ENCODE data around the gene PLXNA2.

The PLXNA2 gene

GRCh38 chr1:208129487-208129886 lies 114.7 kb downstream of the PLXNA2 start:
- Histone ChIP-seq H3K4me1 (ENCODE audit: control insufficient read depth, insufficient read depth, low read length) (peaks cover 5% of the 10 kb centered on the region), H3K4me2 (ENCODE audit: low read length) (no peak overlapping the region), H3K27me3 (ENCODE audit: control insufficient read depth, insufficient read depth, low read length) (no peaks in the 10 kb centered on the region), H3K36me3 (ENCODE audit: insufficient read depth, low read length) (peaks cover 62% of the 10 kb centered on the region), H3K9ac (ENCODE audit: low read depth, low read length) (no peak overlapping the region), H3K9me3 (replicated peaks; ENCODE audit: low read length) (no peaks in the 10 kb centered on the region), H3K4me3 (ENCODE audit: low read length) (no peak overlapping the region)

- no peaks in the 10 kb centered on the region for H3K27me3 ChIP-seq (ENCODE audit: control insufficient read depth, insufficient read depth, low read length)
- H3K36me3 ChIP-seq (ENCODE audit: insufficient read depth, low read length): peaks cover 62% of the 10 kb centered on the region
- H3K4me1 ChIP-seq (ENCODE audit: control insufficient read depth, insufficient read depth, low read length): peaks cover 5% of the 10 kb centered on the region
- H3K9ac ChIP-seq (ENCODE audit: low read depth, low read length): no peak overlapping the region
- no peak overlapping the region for H3K4me3 ChIP-seq (ENCODE audit: low read length)
- no peaks in the 10 kb centered on the region for H3K9me3 ChIP-seq (replicated peaks; ENCODE audit: low read length)
- no peak overlapping the region for H3K4me2 ChIP-seq (ENCODE audit: low read length)
Measured at GRCh38 chr1:208129060-208129459, 115.1 kb downstream of the PLXNA2 start.

DNA sequence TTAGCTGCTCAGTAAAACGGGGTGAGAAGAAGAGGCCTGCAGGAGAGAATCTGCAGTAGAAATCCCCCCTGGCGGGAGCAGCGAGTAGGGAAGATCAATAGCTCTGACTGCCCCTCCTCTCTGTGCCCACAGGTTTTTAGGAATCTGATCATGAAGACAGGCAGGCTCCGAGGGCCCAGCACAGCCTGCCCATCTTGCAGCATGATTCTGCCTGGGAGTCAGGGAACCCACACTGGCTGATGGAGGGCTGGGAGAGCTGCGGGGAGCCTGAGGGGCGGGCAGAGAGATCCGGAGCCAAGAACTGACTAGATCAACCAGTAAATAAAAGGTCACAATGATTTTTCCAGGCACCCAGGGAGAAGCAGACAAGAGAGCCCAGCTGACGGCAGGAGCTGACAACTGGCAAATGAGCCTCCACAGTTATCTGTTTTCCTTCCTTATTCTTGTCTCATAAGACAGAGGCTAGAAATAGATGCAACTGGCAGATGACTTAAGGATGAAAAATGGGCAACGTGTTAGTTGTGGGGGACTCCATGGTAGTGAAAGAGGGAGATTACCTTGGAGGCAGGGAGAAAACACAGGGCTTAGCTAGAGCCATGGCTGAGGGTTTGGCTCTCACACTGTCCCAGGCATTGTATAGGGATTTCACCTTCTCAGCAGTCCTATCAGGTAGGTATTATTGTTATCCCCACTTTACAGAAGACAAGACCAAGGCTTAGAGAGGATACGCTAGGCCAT lies 116.2 kb downstream of the PLXNA2 start:
- Histone ChIP-seq H3K9ac (ENCODE audit: low read depth, low read length) (no peak overlapping the region), H3K4me3 (ENCODE audit: low read length) (no peak overlapping the region), H3K4me1 (ENCODE audit: control insufficient read depth, insufficient read depth, low read length) (peaks cover 5% of the 10 kb centered on the region), H3K36me3 (ENCODE audit: insufficient read depth, low read length) (peaks cover 64% of the 10 kb centered on the region), H3K4me2 (ENCODE audit: low read length) (no peak overlapping the region), H3K9me3 (replicated peaks; ENCODE audit: low read length) (no peaks in the 10 kb centered on the region), H3K27me3 (ENCODE audit: control insufficient read depth, insufficient read depth, low read length) (no peaks in the 10 kb centered on the region)

DNA sequence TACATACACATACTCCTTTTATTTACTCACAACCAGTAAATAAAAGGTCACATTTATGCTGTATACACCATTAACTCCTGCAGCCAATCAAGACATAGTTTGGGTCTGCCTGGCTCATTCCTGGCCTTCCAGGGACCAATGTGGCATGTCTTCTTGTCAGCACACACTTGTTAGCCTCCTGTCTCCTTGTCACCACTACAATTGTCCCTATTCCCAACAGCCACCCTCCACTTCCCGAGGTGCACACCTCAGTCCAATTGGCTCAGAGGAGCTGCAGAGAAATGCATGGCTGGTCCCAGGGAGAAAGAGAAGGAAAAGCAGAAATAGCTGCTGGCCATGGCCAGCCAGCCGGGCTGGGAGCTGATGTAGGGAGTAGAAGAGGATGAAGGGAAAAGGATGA lies 116.9 kb downstream of the PLXNA2 start:
- peaks cover 1% of the 10 kb centered on the region for H3K4me1 ChIP-seq (ENCODE audit: control insufficient read depth, insufficient read depth, low read length)
- H3K27me3 ChIP-seq (ENCODE audit: control insufficient read depth, insufficient read depth, low read length): no peaks in the 10 kb centered on the region
- peaks cover 60% of the 10 kb centered on the region for H3K36me3 ChIP-seq (ENCODE audit: insufficient read depth, low read length)
- no peak overlapping the region for H3K4me3 ChIP-seq (ENCODE audit: low read length)
- no peaks in the 10 kb centered on the region for H3K9me3 ChIP-seq (replicated peaks; ENCODE audit: low read length)
- H3K4me2 ChIP-seq (ENCODE audit: low read length): no peak overlapping the region
- H3K9ac ChIP-seq (ENCODE audit: low read depth, low read length): no peak overlapping the region

DNA sequence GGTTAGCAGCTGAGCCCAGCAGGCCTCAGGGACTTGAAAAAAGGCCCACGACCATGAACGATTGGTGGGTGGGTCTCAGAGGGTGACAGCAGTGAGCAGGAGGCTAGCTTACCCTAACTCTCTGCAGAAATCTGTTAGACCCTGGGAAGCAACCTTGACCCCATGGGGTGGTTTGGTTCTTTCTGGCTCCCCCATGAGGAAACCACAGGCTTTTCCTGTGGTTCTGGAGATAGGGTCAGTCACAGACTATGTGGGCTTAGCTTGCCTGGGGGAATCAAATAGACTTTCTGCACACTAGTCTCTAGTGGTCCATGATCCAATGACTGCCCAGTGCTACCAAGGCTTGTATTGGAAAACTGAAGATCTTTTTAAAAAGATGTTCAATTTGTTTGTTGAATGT lies 118.1 kb downstream of the PLXNA2 start:
- H3K9ac ChIP-seq (ENCODE audit: low read depth, low read length): no peak overlapping the region
- no peaks in the 10 kb centered on the region for H3K27me3 ChIP-seq (ENCODE audit: control insufficient read depth, insufficient read depth, low read length)
- no peak overlapping the region for H3K4me3 ChIP-seq (ENCODE audit: low read length)
- no peaks in the 10 kb centered on the region for H3K4me1 ChIP-seq (ENCODE audit: control insufficient read depth, insufficient read depth, low read length)
- H3K36me3 ChIP-seq (ENCODE audit: insufficient read depth, low read length): peaks cover 50% of the 10 kb centered on the region
- H3K9me3 ChIP-seq (replicated peaks; ENCODE audit: low read length): no peaks in the 10 kb centered on the region
- no peak overlapping the region for H3K4me2 ChIP-seq (ENCODE audit: low read length)

DNA sequence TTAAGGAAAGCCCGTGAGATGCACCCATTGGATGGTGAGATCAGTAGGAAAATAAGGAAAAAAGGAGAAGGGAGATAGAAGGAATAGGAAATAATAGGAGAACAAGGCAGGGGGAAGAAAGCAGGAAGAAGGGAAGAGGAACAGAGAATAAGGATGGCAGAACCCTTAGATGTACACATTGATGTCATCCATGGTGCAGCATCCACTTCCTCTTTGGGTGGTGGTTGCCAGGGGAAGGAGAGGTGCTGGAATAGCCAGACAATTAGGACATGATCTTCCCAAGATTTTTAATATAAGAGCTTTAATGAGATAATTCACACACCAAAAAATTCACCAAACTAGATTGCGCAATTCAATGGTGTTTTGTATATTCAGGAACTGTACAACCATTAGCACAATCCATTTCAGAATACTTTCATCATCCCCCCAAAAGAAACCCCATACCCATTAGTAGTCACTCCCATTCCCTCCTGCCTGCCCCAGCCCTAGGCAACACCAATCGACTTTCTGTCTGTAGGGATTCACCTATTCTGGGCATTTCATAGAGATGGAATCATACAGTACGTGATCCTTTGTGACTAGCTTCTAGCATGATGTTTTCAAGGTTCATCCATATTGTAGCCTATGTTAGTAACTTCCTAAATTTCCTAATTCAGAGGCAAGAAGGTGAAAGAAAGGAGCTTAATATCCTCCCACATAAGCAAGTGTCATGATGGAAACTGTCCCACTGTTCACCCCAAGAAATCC lies 121.4 kb downstream of the PLXNA2 start:
- no peaks in the 10 kb centered on the region for H3K27me3 ChIP-seq (ENCODE audit: control insufficient read depth, insufficient read depth, low read length)
- H3K9me3 ChIP-seq (replicated peaks; ENCODE audit: low read length): no peaks in the 10 kb centered on the region
- peaks cover 13% of the 10 kb centered on the region for H3K4me1 ChIP-seq (ENCODE audit: control insufficient read depth, insufficient read depth, low read length)
- H3K4me2 ChIP-seq (ENCODE audit: low read length): no peak overlapping the region
- peaks cover 49% of the 10 kb centered on the region for H3K36me3 ChIP-seq (ENCODE audit: insufficient read depth, low read length)
- no peak overlapping the region for H3K9ac ChIP-seq (ENCODE audit: low read depth, low read length)
- no peak overlapping the region for H3K4me3 ChIP-seq (ENCODE audit: low read length)

DNA sequence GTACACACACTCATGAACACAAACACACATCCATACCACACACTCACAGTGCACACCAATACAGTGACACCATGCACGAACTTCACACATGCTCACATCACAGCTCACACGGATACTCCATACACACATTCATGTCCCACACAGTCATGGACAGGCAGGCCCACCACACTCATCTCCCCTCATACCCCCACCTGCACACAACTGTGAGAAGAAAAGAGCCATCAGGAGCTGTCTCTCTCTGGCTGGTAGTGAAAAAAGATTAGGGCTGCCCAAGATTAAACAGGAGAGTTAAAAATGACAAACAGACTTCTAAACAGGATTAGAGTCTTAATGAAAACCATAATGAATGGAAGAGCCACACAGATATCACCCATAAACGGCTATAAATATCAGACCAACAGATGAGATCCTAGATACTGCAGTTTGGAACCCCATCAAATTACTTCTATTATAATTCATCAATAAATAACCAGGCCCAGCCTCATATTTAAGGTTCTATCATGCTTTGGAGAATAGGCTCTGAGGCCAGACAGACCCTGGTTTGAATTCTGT lies 122.3 kb downstream of the PLXNA2 start:
- no peak overlapping the region for H3K9ac ChIP-seq (ENCODE audit: low read depth, low read length)
- peaks cover 53% of the 10 kb centered on the region for H3K36me3 ChIP-seq (ENCODE audit: insufficient read depth, low read length)
- peaks cover 13% of the 10 kb centered on the region for H3K4me1 ChIP-seq (ENCODE audit: control insufficient read depth, insufficient read depth, low read length)

DNA sequence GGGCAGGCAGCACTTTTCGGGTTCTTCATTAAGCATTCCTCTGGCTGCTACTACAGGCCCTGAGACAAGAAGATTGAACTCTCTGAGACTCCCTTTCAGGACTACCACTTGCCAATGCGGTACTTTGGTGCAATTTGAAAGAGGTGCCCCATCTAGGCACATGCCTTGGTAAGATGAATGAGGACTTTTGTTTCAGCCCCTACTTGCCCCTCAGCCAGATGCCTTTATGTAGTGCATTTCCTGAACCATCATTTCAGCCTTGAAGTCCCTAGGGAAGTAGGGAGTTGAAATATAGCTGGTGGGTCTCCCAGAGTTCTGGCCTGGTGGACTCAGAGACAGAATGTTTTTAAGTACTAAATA lies 123.8 kb downstream of the PLXNA2 start:
- Histone ChIP-seq H3K4me3 (ENCODE audit: low read length) (no peak overlapping the region), H3K27me3 (ENCODE audit: control insufficient read depth, insufficient read depth, low read length) (no peaks in the 10 kb centered on the region), H3K9me3 (replicated peaks; ENCODE audit: low read length) (no peaks in the 10 kb centered on the region), H3K9ac (ENCODE audit: low read depth, low read length) (no peak overlapping the region), H3K36me3 (ENCODE audit: insufficient read depth, low read length) (peaks cover 46% of the 10 kb centered on the region), H3K4me2 (ENCODE audit: low read length) (no peak overlapping the region), H3K4me1 (ENCODE audit: control insufficient read depth, insufficient read depth, low read length) (peaks cover 16% of the 10 kb centered on the region)

More for the DNA sequence above, 122.3 kb downstream of the PLXNA2 start:
- no peak overlapping the region for H3K4me3 ChIP-seq (ENCODE audit: low read length)
- no peaks in the 10 kb centered on the region for H3K27me3 ChIP-seq (ENCODE audit: control insufficient read depth, insufficient read depth, low read length)
- no peaks in the 10 kb centered on the region for H3K9me3 ChIP-seq (replicated peaks; ENCODE audit: low read length)
- H3K4me2 ChIP-seq (ENCODE audit: low read length): no peak overlapping the region

DNA sequence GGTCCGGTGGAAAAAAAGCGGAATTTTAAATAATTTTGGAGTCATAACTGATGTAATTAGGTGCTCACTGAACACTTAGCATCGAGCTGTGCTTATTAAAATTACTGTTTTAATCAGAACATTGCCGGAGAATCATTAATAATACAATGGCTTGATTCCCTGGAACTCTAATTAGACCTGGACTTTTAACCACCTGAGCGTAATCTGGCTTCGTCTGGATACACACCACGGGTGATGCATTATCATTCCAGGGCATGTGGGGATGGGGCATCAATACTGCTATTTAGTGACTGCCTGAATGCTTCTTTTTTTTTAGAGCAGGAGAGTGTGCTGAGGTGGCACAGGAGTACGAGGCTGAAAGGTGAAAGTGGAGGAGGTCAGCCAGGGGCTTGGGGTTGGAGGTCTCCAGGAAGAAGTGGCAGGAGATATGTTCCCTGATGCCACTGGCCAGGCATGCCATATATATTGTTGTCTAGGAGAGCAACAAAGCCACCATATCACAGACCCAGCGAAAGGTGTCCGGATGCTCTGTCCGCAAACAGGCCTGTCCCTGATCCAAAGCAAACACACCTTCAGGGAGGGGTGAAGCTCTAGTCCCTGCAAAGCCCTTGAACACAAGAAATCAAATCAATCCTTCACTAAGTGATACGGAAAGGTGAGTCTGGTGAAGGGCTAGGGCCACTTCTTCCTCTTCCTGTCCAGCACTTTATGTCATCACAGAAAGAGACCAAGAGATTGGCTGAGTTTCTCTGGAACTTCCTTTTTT lies 125.2 kb downstream of the PLXNA2 start:
- Histone ChIP-seq H3K9ac (ENCODE audit: low read depth, low read length) (no peak overlapping the region), H3K4me2 (ENCODE audit: low read length) (no peak overlapping the region), H3K4me1 (ENCODE audit: control insufficient read depth, insufficient read depth, low read length) (peaks cover 16% of the 10 kb centered on the region), H3K36me3 (ENCODE audit: insufficient read depth, low read length) (peaks cover 46% of the 10 kb centered on the region), H3K4me3 (ENCODE audit: low read length) (no peak overlapping the region), H3K9me3 (replicated peaks; ENCODE audit: low read length) (no peaks in the 10 kb centered on the region), H3K27me3 (ENCODE audit: control insufficient read depth, insufficient read depth, low read length) (no peaks in the 10 kb centered on the region)

DNA sequence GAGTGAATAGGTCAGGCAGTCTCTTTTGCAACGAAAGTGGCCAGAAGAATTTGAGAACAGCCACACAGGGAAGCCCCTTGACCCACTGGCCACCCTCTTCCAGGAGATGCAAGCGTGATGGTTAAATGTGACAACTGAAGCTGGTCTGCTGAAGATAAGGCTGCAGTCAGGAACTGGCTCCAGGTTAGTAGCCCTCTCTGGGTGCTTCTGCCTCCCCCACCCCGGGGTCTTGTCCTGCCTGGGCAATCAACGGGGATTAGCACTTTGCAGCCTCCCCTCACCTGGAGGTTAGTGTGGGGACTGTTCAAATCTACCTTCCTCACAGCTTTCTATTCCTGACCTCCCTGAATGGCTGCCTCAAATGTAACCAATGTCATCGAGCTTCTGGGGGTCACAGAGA lies 125.9 kb downstream of the PLXNA2 start:
- no peak overlapping the region for H3K9ac ChIP-seq (ENCODE audit: low read depth, low read length)
- H3K9me3 ChIP-seq (replicated peaks; ENCODE audit: low read length): no peaks in the 10 kb centered on the region
- no peak overlapping the region for H3K4me2 ChIP-seq (ENCODE audit: low read length)
- peaks cover 39% of the 10 kb centered on the region for H3K36me3 ChIP-seq (ENCODE audit: insufficient read depth, low read length)
- H3K4me3 ChIP-seq (ENCODE audit: low read length): no peak overlapping the region
- peaks cover 16% of the 10 kb centered on the region for H3K4me1 ChIP-seq (ENCODE audit: control insufficient read depth, insufficient read depth, low read length)
- no peaks in the 10 kb centered on the region for H3K27me3 ChIP-seq (ENCODE audit: control insufficient read depth, insufficient read depth, low read length)

DNA sequence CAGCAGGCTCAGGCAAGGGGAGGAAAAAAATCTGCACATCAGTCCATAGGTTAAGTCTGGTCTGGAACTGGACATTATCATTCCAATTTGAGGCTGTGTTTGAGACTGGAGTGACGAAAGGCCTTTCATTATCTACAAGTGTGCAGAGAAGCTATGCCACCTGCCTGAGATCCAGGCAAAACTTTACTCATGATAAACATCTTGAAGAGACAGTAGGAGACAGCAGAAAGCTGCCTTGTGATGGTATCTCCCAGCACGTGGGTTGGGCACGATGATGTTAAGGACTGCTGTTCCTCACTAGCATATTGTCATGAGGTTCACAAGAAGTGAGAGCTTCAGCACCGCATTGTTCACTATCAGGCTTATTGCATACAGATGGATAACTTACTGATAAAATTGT lies 126.4 kb downstream of the PLXNA2 start:
- H3K9me3 ChIP-seq (replicated peaks; ENCODE audit: low read length): no peaks in the 10 kb centered on the region
- H3K4me3 ChIP-seq (ENCODE audit: low read length): no peak overlapping the region
- H3K4me1 ChIP-seq (ENCODE audit: control insufficient read depth, insufficient read depth, low read length): peaks cover 16% of the 10 kb centered on the region
- H3K27me3 ChIP-seq (ENCODE audit: control insufficient read depth, insufficient read depth, low read length): no peaks in the 10 kb centered on the region
- no peak overlapping the region for H3K4me2 ChIP-seq (ENCODE audit: low read length)
- peaks cover 35% of the 10 kb centered on the region for H3K36me3 ChIP-seq (ENCODE audit: insufficient read depth, low read length)
- no peak overlapping the region for H3K9ac ChIP-seq (ENCODE audit: low read depth, low read length)
